GM23338 (cell line): ENCODE measurements around the gene NUF2. TPM values are rescaled to one million over a fixed set of nuclear protein-coding genes. Genes with fewer than 3 reads are reported as not detected.
"Not testable (repeated sequence)": the region's sequence is repeated elsewhere in the genome, so short reads cannot be mapped to it uniquely, and the experiment has no call there.

ENCODE experiments used
- ATAC-seq: fragments of 200-7000 bp; cut with Tn5 transposase; 3 replicates; pipeline ENCODE4 v1.9.1; 2020
- DNase-seq: peaks from one replicate; pipeline ENCODE4 v3.0.0-alpha.2; 2015; ENCODE audit warnings: low spot score
- H2AFZ ChIP-seq: fragments of 200-600 bp; sonication (generic); 2 replicates; pipeline ENCODE4 v1.8.0; 2016; ENCODE audit warnings: antibody characterized with exemption, mild to moderate bottlenecking, moderate library complexity
- H3F3A ChIP-seq: fragments of 200-600 bp; sonication (generic); replicated peaks from 2 replicates; pipeline ENCODE4 v1.8.0; 2017; ENCODE audit warnings: antibody characterized with exemption, mixed run types, low read depth
- H3K27ac ChIP-seq: fragments of 200-600 bp; sonication (generic); 2 replicates; pipeline ENCODE4 v1.6.1; 2016; ENCODE audit warnings: low read depth
- H3K27me3 ChIP-seq: fragments of 200-600 bp; sonication (generic); 2 replicates; pipeline ENCODE4 v1.8.0; 2016; ENCODE audit warnings: mild to moderate bottlenecking, mixed run types, moderate library complexity; ENCODE audit not compliant: insufficient read depth
- H3K36me3 ChIP-seq: fragments of 200-600 bp; sonication (generic); 2 replicates; pipeline ENCODE4 v1.8.0; 2016; ENCODE audit warnings: mild to moderate bottlenecking; ENCODE audit not compliant: insufficient read depth
- H3K4me1 ChIP-seq: fragments of 200-600 bp; sonication (generic); 2 replicates; pipeline ENCODE4 v1.8.0; 2016; ENCODE audit warnings: mild to moderate bottlenecking, moderate library complexity; ENCODE audit not compliant: insufficient read depth
- H3K4me2 ChIP-seq: fragments of 200-600 bp; sonication (generic); 2 replicates; pipeline ENCODE4 v1.7.1; 2017; ENCODE audit warnings: mixed run types
- H3K4me3 ChIP-seq: fragments of 200-600 bp; sonication (generic); 2 replicates; pipeline ENCODE4 v1.6.1; 2016; ENCODE audit warnings: mixed run types
- H3K79me2 ChIP-seq: fragments of 200-600 bp; sonication (generic); replicated peaks from 2 replicates; pipeline ENCODE4 v1.8.0; 2017; ENCODE audit warnings: mild to moderate bottlenecking; ENCODE audit not compliant: insufficient read depth
- H3K9me2 ChIP-seq: fragments of 200-600 bp; sonication (generic); 2 replicates; pipeline ENCODE4 v1.8.0; 2017; ENCODE audit not compliant: insufficient read depth
- H4K20me1 ChIP-seq: fragments of 200-600 bp; sonication (generic); replicated peaks from 2 replicates; pipeline ENCODE4 v1.8.0; 2017; ENCODE audit warnings: mild to moderate bottlenecking; ENCODE audit not compliant: insufficient read depth
- H3K27ac Mint-ChIP-seq: 2 replicates; pipeline ENCODE4 v1.8.0; 2020; ENCODE audit warnings: inconsistent platforms, mild to moderate bottlenecking, moderate library complexity, mixed read lengths
- H3K27me3 Mint-ChIP-seq: 3 replicates; pipeline ENCODE4 v1.8.0; 2022; ENCODE audit warnings: low read depth, mild to moderate bottlenecking, moderate library complexity, mixed read lengths, inconsistent platforms; ENCODE audit not compliant: insufficient read depth, poor library complexity
- H3K36me3 Mint-ChIP-seq: 3 replicates; pipeline ENCODE4 v1.8.0; 2021; ENCODE audit warnings: low read depth, mild to moderate bottlenecking, inconsistent platforms, moderate library complexity, mixed read lengths
- H3K4me1 Mint-ChIP-seq: 3 replicates; pipeline ENCODE4 v1.8.0; 2020; ENCODE audit warnings: mild to moderate bottlenecking, inconsistent platforms, mixed read lengths
- H3K4me3 Mint-ChIP-seq: 3 replicates; pipeline ENCODE4 v1.8.0; 2021; ENCODE audit warnings: moderate library complexity, mild to moderate bottlenecking, inconsistent platforms, mixed read lengths
- H3K9me3 Mint-ChIP-seq: 3 replicates; pipeline ENCODE4 v1.8.0; 2020; ENCODE audit warnings: moderate library complexity, mild to moderate bottlenecking, inconsistent platforms, mixed read lengths
- EZH2 ChIP-seq: fragments of 200-600 bp; sonication (generic); IDR thresholded peaks from one replicate; pipeline ENCODE4 v1.8.0; 2017; ENCODE audit warnings: antibody characterized with exemption, mild to moderate bottlenecking, low read depth; ENCODE audit not compliant: unreplicated experiment
- JUNB ChIP-seq: IDR thresholded peaks from one replicate; pipeline ENCODE4 v1.6.1; 2016; ENCODE audit warnings: antibody characterized with exemption; ENCODE audit not compliant: unreplicated experiment
- POLR2AphosphoS5 ChIP-seq: IDR thresholded peaks from 2 replicates; pipeline ENCODE4 v1.6.1; 2016; ENCODE audit warnings: antibody characterized with exemption, low read depth
- STAT1 ChIP-seq: IDR thresholded peaks from one replicate; pipeline ENCODE4 v1.6.1; 2016; ENCODE audit warnings: antibody characterized with exemption; ENCODE audit not compliant: unreplicated experiment
- ZNF114 ChIP-seq: fragments of 250-450 bp; sonication (Bioruptor Pico); IDR thresholded peaks from 2 replicates; pipeline ENCODE4 v1.5.0; 2020; ENCODE audit warnings: mild to moderate bottlenecking, moderate library complexity
- ZNF331 ChIP-seq: fragments of 250-450 bp; sonication (Bioruptor Pico); IDR thresholded peaks from 2 replicates; pipeline ENCODE4 v1.5.0; 2020; ENCODE audit warnings: low read depth, mild to moderate bottlenecking, moderate library complexity
- polyA plus RNA-seq: library from polyadenylated mRNA; unstranded; fragments of >200 nt; fragmentation: Nextera tagmentation; extraction: Ambion mirVana; gene quantifications from 2 replicates; pipeline ENCODE4 v1.2.1, GENCODE V29; 2016
- total RNA-seq: library from RNA; depleted of rRNA; stranded (reverse); fragments of >200 nt; shearing (Covaris generic); gene quantifications from 2 replicates; pipeline ENCODE4 v1.2.3, GENCODE V29; 2014
- TF ChIP-seq, protein P1 (sequence below), 2 experiments: fragments of 200-600 bp in 1 of 2; sonication (generic) in 1 of 2; conservative IDR thresholded peaks; 2 replicates each; pipeline versions ENCODE4 v1.5.1 to v1.6.1; 2016 to 2017; ENCODE audit warnings: antibody characterized with exemption in 2 of 2, low read depth in 2 of 2, mild to moderate bottlenecking in 2 of 2, moderate library complexity in 1 of 2
- TF ChIP-seq, protein P2 (sequence below): IDR thresholded peaks from one replicate; pipeline ENCODE4 v1.6.1; 2018; ENCODE audit warnings: antibody characterized with exemption; ENCODE audit not compliant: unreplicated experiment
- TF ChIP-seq, protein P3 (sequence below): IDR thresholded peaks from 2 replicates; pipeline ENCODE4 v1.6.1; 2016; ENCODE audit warnings: antibody characterized with exemption

Gene NUF2
- total and polyA plus RNA-seq, 2 experiments from 2014 or later = 21.7 to 51.4 TPM

DNA sequence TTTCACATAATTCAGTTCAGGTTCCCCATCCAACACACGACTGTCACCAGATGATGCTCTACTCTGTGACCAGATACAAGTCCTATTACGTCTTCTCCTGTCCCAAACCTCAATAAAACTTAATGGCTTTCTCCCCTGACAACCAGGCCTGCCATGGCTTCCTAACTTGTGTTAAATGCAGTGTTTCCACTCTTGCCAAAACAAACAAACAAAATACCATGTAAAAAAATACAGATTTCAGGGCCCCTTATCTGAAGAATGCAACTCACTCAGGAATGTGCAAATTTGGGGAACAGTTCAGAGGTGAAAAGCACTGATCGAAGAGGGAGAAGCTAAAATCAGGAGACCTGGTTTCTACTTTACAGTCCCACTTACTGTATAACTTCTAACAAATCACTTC lies 863 bp upstream of the NUF2 start:
- Histone ChIP-seq H3K27me3 (no peaks in the 10 kb centered on the region), H3K4me1 (no peaks in the 10 kb centered on the region), H2AFZ (no peak overlapping the region), H3K4me2 (peak overlapping the region; percentile 76), H3K4me3 (peak overlapping the region; percentile 62), H3F3A (no peaks in the 10 kb centered on the region), H3K27ac (peak overlapping the region; percentile 95), H3K36me3 (no peaks in the 10 kb centered on the region), H4K20me1 (no peaks in the 10 kb centered on the region), H3K9me2 (no peaks in the 10 kb centered on the region), H3K79me2 (peaks cover 28% of the 10 kb centered on the region)
- Mint-ChIP-seq H3K9me3 (no peaks in the 10 kb centered on the region), H3K4me1 (peaks cover 7% of the 10 kb centered on the region; the same call in 2 of the 3 replicates), H3K4me3 (peak overlapping the region; percentile 93), H3K27ac (peak overlapping the region; percentile 96), H3K27me3 (no peaks in the 10 kb centered on the region), H3K36me3 (no peaks in the 10 kb centered on the region)
- peak; percentile 83 for DNase-seq
- TF ChIP-seq, protein P1, sequence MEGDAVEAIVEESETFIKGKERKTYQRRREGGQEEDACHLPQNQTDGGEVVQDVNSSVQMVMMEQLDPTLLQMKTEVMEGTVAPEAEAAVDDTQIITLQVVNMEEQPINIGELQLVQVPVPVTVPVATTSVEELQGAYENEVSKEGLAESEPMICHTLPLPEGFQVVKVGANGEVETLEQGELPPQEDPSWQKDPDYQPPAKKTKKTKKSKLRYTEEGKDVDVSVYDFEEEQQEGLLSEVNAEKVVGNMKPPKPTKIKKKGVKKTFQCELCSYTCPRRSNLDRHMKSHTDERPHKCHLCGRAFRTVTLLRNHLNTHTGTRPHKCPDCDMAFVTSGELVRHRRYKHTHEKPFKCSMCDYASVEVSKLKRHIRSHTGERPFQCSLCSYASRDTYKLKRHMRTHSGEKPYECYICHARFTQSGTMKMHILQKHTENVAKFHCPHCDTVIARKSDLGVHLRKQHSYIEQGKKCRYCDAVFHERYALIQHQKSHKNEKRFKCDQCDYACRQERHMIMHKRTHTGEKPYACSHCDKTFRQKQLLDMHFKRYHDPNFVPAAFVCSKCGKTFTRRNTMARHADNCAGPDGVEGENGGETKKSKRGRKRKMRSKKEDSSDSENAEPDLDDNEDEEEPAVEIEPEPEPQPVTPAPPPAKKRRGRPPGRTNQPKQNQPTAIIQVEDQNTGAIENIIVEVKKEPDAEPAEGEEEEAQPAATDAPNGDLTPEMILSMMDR (conservative IDR thresholded peaks at IDR 0.05; ENCODE audit: low read depth in 2 of 2) = no peak
- TF ChIP-seq ZNF114 (CRISPR knock-in tag) (no peak), JUNB (no peak), ZNF331 (CRISPR knock-in tag) (no peak), EZH2 (no peak), POLR2AphosphoS5 (no peak), STAT1 (no peak)
- TF ChIP-seq, protein P2, sequence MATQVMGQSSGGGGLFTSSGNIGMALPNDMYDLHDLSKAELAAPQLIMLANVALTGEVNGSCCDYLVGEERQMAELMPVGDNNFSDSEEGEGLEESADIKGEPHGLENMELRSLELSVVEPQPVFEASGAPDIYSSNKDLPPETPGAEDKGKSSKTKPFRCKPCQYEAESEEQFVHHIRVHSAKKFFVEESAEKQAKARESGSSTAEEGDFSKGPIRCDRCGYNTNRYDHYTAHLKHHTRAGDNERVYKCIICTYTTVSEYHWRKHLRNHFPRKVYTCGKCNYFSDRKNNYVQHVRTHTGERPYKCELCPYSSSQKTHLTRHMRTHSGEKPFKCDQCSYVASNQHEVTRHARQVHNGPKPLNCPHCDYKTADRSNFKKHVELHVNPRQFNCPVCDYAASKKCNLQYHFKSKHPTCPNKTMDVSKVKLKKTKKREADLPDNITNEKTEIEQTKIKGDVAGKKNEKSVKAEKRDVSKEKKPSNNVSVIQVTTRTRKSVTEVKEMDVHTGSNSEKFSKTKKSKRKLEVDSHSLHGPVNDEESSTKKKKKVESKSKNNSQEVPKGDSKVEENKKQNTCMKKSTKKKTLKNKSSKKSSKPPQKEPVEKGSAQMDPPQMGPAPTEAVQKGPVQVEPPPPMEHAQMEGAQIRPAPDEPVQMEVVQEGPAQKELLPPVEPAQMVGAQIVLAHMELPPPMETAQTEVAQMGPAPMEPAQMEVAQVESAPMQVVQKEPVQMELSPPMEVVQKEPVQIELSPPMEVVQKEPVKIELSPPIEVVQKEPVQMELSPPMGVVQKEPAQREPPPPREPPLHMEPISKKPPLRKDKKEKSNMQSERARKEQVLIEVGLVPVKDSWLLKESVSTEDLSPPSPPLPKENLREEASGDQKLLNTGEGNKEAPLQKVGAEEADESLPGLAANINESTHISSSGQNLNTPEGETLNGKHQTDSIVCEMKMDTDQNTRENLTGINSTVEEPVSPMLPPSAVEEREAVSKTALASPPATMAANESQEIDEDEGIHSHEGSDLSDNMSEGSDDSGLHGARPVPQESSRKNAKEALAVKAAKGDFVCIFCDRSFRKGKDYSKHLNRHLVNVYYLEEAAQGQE = no peak
- TF ChIP-seq, protein P3, sequence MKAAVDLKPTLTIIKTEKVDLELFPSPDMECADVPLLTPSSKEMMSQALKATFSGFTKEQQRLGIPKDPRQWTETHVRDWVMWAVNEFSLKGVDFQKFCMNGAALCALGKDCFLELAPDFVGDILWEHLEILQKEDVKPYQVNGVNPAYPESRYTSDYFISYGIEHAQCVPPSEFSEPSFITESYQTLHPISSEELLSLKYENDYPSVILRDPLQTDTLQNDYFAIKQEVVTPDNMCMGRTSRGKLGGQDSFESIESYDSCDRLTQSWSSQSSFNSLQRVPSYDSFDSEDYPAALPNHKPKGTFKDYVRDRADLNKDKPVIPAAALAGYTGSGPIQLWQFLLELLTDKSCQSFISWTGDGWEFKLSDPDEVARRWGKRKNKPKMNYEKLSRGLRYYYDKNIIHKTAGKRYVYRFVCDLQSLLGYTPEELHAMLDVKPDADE = no peak
- peak; percentile 8; the same call in 2 of the 3 replicates for ATAC-seq

DNA sequence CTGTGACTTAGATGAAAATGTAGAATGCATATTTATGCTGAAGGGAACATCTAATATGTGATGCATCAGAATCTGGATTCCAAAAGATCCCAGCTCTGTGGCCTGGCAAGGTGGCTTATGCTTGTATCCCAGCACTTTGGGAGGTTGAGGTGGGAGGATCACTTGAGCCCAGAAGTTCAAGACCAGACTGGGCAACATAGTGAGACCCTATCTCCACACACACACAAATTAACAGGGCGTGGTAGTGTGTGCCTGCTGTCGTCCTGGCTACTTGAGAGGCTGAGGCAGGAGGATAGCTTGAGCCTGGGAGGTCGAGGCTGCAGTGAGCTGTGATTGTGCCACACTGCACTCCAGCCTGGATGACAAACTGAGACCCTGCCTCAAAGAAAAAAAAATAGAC lies 1.6 kb downstream of the NUF2 start:
- not testable (repeated sequence) for H3K27me3 ChIP-seq, H3K36me3 ChIP-seq, H3K4me1 ChIP-seq, DNase-seq, H3K27ac Mint-ChIP-seq, H3K27ac ChIP-seq, H3K27me3 Mint-ChIP-seq, H3K4me1 Mint-ChIP-seq, H4K20me1 ChIP-seq, H3K9me3 Mint-ChIP-seq, H3K36me3 Mint-ChIP-seq, H3F3A ChIP-seq, H2AFZ ChIP-seq, ATAC-seq, H3K9me2 ChIP-seq
- Histone ChIP-seq H3K79me2 (peaks cover 28% of the 10 kb centered on the region), H3K4me2 (peak overlapping the region; percentile 82; the same call in 1 of the 2 replicates), H3K4me3 (peak overlapping the region; percentile 62)
- H3K4me3 Mint-ChIP-seq = peak overlapping the region; percentile 93; the same call in 1 of the 3 replicates
